Skeletal muscle cell (primary cell): Measurements from ENCODE around the gene POLR3GL.

Experiments
- DNase-seq: peaks from one replicate; pipeline ENCODE4 v3.0.0-alpha.2; 2010; ENCODE audit warnings: low read depth
- H3K4me3 ChIP-seq: 2 replicates; pipeline ENCODE4 v1.5.1; 2011; ENCODE audit warnings: low read depth, mild to moderate bottlenecking, control low read depth, low read length, moderate library complexity

POLR3GL gene

DNA sequence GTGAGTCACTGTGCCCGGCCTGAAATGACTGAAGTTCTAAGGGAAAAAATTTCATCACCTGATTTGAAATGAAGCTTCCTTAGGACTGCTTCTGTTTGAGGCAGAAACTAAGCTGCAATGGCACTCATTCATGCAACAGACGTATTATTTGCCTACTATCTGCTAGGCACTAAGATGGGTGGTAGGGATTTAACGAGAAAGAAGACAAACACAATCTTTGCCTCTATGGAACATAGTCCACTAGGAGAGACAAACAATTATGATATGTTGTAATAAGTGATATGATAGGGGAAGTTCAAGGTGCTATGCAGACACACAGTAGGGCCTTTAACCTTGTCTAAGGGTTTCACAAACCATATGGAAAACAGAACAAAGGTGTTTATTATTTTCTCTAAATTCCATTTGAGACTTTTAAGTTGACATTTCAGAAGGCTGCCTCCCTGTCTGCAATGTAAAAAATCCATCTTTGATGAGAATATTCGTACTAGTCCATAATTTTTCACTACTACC, 18.0 kb upstream of the POLR3GL start:
- no peak overlapping the region for H3K4me3 ChIP-seq
- DNase-seq, result no peak

DNA sequence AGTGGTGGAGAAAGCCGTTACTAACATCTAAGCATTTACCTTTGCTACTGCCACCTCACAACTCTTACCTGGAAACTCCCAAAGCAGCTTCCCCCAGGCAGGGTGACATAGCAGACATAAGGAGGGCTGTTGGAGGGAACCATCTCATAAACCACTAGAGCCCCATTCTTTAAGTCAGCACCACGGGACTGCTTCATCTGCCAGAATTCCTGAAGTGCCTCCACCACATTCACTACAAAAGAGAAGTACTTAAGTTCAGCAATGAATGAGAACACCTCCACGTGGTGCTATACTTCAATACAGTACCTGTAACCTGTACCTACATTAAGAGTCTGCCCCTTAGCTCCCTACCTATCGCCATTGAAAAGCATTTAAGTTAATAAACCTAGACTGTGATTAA, 16.9 kb upstream of the POLR3GL start:
- DNase-seq, result no peak
- no peak overlapping the region for H3K4me3 ChIP-seq

DNA sequence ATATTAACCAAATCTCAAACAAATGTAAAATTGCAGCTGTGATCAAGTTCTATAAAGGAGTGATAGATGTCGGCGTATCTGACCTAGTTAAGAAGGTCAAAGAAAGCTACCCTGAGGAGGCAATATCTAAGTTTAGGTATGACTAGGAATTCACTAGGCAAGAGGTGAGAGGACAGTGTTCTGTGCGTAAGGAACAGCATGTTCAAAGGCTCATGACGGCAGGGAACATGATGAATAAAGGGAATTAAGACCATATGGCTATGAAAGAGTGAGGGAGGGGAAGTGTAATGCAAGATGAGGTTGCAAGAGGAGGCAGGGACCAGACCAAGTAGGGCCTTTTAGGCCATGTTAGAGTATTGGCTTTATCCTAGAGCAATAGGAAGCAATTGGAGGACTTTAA, 15.3 kb upstream of the POLR3GL start:
- DNase-seq, result peak; percentile 53
- no peak overlapping the region for H3K4me3 ChIP-seq

DNA sequence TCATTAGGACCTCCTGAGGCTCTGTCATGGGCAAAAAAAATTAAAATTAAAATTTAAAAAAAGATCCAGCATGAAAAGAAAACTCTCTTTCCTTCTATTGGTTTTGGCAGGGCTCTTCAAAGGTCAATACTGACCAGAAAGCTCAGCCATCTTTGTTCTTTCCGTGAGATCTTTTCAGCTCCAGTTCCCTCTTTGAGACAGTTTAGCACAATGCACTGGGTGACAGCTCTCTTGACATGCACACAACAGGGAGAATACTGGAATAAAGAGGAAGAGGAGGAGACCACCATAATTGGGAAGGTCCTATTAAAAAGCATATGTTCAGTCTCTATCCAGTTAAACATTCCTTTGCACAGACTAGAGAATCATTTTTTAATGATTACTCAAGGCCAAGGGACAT, 13.0 kb upstream of the POLR3GL start:
- no peak overlapping the region for H3K4me3 ChIP-seq
- DNase-seq, result no peak

DNA sequence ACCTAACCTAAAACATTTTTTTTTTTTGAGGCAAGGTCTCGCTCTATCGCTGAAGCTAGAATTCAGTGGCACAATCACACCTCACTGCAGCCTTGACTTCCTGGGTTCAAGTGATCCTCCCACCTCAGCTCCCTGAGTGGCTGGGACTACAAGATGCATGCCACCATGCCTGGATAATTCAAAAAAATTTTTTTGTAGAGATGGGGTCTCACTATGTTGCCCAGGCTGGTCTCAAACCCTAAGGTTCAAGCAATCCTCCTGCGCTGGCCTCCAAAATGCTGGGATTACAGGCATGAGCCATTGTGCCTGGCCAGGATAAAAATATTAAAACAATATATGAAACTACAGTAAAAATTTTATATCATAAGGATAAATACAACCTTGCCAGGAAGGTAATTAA, 11.6 kb upstream of the POLR3GL start:
- H3K4me3 ChIP-seq, result no peak overlapping the region
- DNase-seq, result no peak

DNA sequence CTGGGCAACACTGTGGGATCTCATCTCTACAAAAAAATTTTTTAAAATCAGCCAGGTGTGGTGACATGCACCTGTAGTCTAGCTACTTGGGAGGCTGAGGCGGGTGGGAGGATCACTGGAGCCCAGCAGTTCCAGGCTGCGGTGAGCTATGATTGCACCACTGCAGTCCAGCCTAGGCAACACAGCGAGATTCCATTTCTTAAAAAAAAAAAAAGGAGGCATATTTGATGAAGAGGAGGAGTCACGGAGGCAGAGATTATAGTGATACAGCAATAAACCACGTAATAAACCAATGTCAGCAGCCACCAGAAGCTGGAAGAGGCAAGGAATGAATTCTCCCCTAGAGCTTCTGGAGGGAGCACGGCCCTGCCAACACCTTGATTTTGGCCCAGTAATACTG, 10.6 kb upstream of the POLR3GL start:
- H3K4me3 ChIP-seq, result no peak overlapping the region
- DNase-seq, result no peak

DNA sequence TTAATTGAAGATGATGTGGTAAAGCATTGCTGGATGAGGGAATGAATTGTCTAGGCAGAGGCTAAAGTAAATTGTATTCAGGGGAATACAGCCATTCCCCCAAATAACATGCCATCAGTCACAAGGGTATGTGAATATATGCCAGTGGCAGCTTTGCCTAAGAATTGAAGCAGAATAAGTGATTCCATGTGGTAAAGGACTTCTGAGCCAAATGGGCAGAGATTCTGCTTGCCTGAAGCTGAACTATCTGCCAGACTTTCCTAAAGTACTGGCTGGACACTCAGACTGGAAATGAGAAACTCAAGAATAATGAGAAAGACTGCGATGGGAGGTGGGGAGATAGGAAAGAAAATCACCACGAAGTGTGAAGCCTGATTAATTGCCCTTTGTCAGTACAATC, 9.1 kb upstream of the POLR3GL start:
- peak overlapping the region; percentile 75 for H3K4me3 ChIP-seq
- DNase-seq, result no peak

DNA sequence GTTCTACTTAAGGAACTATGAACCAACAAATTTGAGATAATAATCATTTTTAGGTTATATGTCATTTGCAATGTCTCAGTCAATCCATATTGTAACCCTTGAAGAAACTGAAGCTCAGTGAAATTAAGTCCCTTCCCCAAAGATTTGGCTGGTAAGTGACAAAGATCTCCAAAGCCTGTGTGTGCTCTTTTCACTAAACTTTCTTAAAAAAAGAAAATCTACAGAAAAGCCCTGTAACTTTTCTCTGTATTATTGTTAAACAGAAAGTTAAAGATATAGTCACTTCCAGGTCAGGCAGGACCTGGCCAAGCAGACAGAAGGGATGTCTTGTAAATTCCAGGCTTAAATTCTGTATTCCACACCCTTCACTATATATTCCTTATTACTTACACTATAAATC, 8.1 kb upstream of the POLR3GL start:
- H3K4me3 ChIP-seq, result peak overlapping the region; percentile 75
- DNase-seq, result no peak

DNA sequence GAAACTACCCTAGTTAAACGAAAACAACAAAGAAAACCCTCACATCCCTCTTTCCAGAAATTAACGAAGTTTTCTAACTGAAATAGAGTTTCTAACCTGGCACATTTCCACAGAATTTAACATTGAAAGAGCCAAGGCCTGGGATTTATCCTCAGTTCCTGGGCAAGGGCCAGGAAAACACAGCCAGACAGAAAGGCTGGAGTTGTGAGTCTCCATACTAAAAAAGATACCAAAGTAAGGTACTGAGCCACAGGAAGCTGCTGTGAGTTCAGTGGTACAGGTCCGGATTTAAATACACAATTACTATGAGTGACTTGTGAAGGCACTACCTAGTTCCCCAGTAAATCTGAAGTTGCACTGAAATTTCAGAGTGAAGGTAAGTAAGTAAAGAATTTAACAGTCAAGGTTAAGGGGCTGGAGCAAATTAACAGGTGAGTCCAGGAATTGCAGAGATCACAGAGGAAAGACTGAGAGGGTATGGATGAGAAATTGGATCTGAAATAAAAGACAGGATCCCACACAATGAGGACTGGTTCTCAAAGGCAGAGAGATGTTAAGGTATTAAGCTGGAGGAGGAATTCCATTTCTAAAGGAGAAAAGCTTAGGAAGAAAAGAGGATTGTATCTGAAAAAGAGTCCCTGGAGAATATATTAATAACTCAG, 7.6 kb upstream of the POLR3GL start:
- DNase-seq, result no peak
- peak overlapping the region; percentile 75 for H3K4me3 ChIP-seq

DNA sequence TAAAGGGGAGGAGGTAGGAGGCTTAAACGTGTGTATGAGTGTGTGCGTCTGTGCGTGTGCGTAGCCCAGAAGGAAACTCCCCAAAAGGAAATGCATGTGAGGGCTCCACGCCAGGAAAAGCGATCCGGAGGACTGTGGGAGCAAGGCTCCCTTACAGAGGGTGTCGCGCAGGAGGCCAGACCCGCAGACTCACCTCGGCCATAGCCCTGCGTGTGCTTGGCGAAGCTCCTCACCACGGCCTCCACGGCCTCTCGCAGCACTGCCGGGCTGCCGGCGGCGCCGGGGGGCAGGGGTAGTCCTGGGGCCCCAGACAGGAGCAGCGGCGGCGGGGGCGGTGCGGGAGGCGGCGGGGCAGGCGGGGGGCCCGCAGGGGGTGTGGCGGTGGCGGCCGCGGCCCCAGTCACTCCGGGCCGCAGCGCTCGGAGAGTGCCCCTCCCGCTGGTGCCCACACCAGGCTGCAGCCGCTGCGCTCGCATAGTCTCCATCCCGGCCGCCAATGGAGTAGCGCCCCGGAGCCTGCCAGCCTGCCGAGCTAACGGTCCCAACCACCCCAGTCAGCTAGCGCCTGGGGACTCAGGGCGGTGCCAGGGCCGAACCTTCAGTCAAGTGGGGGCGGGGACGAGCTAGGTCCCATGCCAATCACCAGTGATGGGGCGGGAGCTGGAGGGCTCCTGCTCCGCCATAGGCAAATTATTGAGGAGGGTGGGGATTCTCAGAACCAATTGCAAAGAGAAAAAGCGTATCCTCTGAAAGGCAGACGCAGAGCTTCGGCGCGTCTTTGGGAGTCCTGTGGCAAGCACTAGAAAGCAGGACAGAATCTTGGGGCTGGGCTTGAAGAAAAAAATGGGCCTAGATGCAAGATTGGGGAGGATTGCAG, 6.8 kb upstream of the POLR3GL start, which contains the start of gene LIX1L:
TSS of gene LIX1L (minus strand) at position 575 of the 877 bp plus-strand sequence. CDS start at position 485, 90 bp downstream.
- DNase-seq, result peak; percentile 91
- peak within 1 kb of the TSS; percentile 75 for H3K4me3 ChIP-seq

DNA sequence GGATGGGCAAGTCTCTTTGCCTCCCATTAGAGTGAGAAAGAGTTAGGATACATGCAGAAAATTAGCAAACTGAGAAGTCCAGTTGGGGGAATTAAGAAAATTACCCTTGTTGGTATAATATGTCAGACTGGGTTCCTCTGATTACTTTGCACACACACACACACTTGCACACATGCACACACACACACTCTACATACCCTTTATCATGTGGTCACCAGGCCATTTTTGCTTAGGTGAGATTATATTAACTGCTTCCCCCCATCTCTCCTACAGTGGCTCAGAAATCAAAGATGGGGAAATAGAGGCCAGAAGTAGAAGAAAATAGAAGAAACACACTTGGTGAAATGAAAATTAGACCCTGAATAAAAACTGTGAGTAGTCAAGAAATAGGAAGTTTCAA, 5.8 kb upstream of the POLR3GL start:
- no peak for DNase-seq

DNA sequence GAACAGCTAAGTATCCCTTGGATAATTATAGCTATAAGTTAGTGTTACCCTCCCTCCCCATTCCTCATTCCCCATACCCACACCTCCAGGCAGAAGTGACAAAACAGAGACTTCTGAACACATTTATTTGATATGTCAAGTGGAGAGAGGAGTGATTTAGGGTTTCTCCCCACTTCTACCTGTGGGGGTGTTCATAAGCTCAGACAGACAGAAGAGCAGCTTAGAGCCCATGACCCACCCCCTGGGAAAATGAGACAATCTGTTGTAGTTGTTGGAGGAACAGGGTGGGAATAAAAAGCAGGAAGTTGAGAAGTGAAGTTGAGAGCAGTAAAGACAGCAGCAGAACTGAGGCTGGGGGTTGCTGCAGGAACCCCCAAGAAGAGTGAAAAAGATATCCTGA, 5.2 kb upstream of the POLR3GL start:
- no peak for DNase-seq

More for the DNA sequence above, 5.8 kb upstream of the POLR3GL start:
- H3K4me3 ChIP-seq, result no peak overlapping the region

DNA sequence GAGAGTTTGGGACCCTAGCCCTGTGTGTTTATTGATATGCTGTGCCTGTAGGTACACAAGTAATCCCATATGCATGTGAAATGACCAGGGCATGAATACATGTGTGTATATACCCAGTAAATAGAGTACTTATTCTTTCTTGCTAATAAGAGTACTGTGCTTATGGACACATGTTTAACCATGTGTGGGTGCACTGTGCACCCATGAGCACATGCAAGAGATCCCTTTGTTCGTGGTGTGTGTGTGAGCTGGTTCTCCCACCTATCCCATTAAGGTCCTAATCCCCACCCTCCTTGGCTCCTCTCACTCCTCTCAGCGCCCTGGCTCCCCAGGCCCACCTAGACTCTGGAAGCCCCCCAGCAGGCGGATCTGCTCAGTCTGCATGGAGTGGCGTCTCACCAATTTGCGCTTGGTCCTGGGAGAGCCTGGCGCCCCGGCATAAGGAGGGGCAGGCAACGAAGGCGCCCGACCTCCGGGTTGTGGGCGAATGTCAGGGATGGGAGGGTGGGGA, 4.5 kb upstream of the POLR3GL start:
- DNase-seq, result no peak
- peak overlapping the region; percentile 64 for H3K4me3 ChIP-seq

More for the DNA sequence above, 5.2 kb upstream of the POLR3GL start:
- no peak overlapping the region for H3K4me3 ChIP-seq

DNA sequence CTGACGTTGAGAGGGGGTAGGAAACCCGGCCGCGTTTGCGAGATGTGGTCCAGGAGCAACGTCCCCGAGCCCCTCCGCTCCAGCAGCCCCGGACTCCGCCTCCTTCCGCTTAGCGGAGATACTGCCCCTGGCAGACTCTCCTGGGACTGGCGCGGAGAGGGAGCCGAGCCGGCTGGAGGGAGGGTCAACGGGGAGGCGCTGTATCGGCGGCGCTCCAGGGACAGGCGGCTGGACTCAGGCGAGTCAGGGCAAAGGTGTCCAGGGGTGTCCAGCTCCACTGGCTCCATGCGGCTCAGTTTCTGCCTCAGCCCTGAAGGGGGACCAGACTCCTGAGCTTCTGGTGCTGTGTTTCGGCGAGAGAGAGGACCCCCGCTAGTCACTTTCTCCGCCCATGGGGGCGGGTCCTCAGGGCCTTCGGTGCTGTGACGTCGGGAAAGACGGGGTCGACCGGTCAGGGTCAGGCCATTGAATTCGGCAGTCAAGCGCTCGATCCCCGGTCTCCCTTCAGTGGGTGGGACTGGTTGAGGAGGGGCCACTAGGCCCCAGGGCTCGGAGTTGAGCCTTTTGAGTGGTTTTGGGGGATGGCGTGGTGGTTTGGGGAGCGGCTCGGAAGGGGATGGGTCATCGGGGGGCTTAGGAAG, 3.9 kb upstream of the POLR3GL start:
- peak overlapping the region; percentile 64 for H3K4me3 ChIP-seq
- no peak for DNase-seq

DNA sequence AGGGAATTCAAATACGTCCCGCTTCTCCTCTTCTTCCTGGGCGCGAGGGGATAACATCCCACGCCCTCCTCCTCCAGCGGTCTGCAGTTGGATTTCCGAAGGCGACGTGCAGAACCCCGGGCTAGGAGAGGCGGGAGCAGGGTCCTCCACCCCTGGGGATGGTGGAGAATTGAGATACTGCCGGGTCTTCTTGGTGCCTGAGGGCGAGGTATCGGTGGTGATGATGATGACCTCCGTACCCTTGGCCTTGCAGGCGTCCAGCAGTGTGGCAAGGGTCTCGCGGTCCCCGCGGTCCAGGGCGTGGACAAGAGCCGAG, 3.4 kb upstream of the POLR3GL start:
- H3K4me3 ChIP-seq, result peak overlapping the region; percentile 64

DNA sequence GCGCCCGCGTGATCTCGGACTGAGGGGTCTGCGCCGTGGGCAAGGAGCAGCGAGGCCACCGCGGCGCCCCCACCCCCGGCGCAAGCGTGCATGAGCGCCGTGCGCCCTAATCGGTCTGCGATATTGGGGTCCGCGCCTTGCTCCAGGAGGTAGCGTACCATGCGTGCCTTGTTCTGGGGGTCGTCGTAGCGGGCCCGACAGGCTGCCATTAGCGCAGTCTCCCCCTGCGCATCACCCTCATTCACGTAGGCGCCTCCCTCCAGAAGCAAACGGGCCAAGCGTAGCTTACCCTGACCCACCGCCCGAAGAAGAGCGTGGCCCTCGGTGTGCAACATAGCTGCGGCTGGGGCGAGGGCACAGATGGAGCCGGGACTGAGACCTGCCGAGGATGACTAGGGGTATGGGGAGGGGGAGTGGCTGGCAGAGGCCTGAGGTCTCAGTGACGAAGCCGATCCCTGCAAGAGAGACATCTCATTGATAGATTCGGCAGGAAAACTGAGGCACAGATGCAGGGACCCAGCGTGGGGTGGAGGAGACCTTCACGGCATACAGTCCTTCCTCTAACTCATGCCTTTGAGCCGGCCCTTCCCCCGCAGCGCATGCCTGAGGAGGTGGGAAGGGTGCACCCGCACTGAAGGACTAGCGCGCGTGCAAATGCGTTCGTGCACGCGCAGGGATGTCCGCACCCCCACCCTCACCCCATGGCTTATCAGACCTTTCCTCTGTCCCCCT, 2.9 kb upstream of the POLR3GL start:
- no peak for DNase-seq
- peak overlapping the region; percentile 64 for H3K4me3 ChIP-seq

More for the DNA sequence above, 3.4 kb upstream of the POLR3GL start:
- DNase-seq, result no peak

DNA sequence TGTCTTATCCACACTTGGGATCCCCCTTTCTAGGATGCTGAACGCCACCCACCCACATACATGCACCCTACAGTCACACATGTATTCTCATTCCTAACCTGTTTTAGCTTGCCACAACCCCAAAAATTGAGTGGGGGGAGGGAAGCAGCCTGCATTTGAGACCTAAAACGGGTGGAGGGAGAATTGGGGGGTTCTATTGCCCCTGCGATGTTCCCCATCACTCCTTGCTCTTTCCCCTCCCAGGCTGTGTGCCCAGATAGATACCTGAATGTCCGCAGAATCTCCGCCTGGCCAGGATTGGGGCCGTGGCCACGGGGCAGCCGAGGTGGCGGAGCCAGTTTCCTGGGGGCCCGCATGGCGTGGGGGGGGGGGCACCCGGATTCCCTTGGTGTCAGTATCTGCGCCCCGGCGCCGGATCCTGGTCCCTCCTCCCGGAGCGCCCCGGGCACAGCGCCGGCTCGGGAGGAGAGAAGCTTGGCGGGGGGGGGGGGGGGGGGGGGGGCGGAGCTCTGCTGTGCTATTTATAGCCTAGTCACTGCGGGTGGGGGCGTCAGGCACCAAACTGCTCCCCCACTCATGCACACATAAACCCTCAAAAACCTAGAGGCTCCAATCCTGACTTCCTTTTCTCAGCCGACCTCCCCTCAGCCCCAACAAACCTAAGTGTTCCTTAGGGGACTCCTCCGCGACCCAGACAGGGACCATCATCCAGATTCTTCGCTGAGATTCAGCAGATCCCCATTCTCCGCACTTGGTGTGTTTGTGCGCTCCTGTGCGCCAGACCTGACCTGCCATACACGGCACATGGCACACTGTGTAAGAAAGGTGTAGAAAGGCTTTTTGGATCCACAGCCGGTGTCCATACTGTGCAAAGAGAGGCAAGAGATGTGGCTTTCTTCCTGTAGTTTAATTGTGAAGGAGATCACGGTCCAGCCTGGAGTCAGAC, 2.1 kb upstream of the POLR3GL start:
- no peak for DNase-seq

DNA sequence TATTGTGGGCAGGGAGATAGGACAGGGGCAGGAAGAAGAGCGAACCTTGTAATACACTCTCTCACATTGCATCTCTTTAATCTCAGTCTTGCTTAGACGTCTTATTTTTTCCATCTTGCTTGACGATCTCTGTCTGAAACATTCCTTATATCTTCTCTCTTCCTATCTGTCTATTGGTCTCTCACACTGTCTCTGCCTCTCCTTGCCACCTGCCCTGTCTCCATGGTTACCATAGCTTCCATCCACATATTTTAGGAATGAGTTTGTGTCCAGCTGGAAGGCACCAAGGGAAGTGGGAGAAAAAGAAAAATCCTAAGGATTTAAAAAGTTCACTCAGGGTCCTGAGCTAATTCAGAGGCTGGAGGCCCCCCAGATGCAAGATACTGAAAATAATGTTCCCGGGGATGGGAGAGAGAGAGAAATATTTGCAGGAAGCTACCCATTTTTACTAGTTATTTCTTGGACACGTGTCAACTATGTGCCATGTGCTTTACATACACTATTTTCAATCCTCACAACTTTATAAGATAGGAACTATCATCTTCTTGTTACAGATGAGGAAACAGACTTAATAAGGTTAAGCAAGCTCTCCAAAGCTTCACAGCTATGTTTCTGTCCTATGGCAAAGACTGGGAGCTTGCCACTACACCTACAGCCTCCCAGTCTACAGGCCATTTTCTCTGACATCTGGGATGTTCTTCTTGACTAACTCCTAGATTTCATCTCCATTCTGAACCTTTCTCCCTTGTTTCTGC, 1.0 kb upstream of the POLR3GL start:
- peak overlapping the region; percentile 74 for H3K4me3 ChIP-seq
- DNase-seq, result no peak

More for the DNA sequence above, 2.1 kb upstream of the POLR3GL start:
- H3K4me3 ChIP-seq, result peak overlapping the region; percentile 64
